Common myeloid progenitor, CD34-positive (primary cell): ENCODE measurements around the gene GAP43.

Experiments used
- CTCF ChIA-PET: fragments of 350-600 bp; sonication (Branson Sonifier 250); formaldehyde crosslinking; loops from one replicate; lab custom pipeline; 2021; ENCODE audit warnings: antibody characterized with exemption; lab: Charles Lee
- POLR2A ChIA-PET: fragments of 350-600 bp; sonication (Branson Sonifier 250); formaldehyde crosslinking; loops from one replicate; lab custom pipeline; 2021; ENCODE audit warnings: antibody characterized with exemption; lab: Charles Lee
- DNase-seq, 3 donors: peaks; one replicate each; pipeline versions ENCODE4 v3.0.0 to v3.0.0-alpha.2; 2013
- H3K27ac ChIP-seq, 2 experiments: 1 replicate in 1 of 2; 2 replicates in 1 of 2; pipeline ENCODE4 v1.7.0; 2013; ENCODE audit warnings: inconsistent platforms in 2 of 2, low read length in 2 of 2, mild to moderate bottlenecking in 2 of 2, low read depth in 1 of 2, moderate library complexity in 1 of 2; ENCODE audit not compliant: severe bottlenecking in 2 of 2, insufficient read depth in 1 of 2, poor library complexity in 1 of 2
- H3K27me3 ChIP-seq, 5 experiments: replicated peaks in 2 of 5; 1 replicate in 3 of 5; 2 replicates in 2 of 5; pipeline versions ENCODE4 v1.6.1 to v1.7.0; 2013; ENCODE audit warnings: low read length in 4 of 5, mild to moderate bottlenecking in 2 of 5, moderate library complexity in 2 of 5, inconsistent platforms in 1 of 5; ENCODE audit not compliant: insufficient read depth in 5 of 5, control insufficient read depth in 4 of 5
- H3K36me3 ChIP-seq, 4 experiments: 1 replicate in 2 of 4; 2 replicates in 2 of 4; pipeline versions ENCODE4 v1.6.1 to v1.7.0; 2013; ENCODE audit warnings: low read length in 3 of 4, control low read depth in 1 of 4, mild to moderate bottlenecking in 1 of 4; ENCODE audit not compliant: control insufficient read depth in 4 of 4, insufficient read depth in 4 of 4
- H3K4me1 ChIP-seq, 4 experiments: 1 replicate in 3 of 4; 2 replicates in 1 of 4; pipeline versions ENCODE4 v1.6.1 to v1.7.1; 2013; ENCODE audit warnings: low read length in 3 of 4, mild to moderate bottlenecking in 3 of 4, control low read depth in 1 of 4, inconsistent platforms in 1 of 4, moderate library complexity in 1 of 4; ENCODE audit not compliant: control insufficient read depth in 4 of 4, insufficient read depth in 4 of 4; ENCODE audit errors: control extremely low read depth in 1 of 4
- H3K4me3 ChIP-seq, 7 experiments: 1 replicate in 4 of 7; 2 replicates in 3 of 7; pipeline versions ENCODE4 v1.5.1 to v1.7.0; 2013; ENCODE audit warnings: mild to moderate bottlenecking in 7 of 7, low read length in 6 of 7, moderate library complexity in 6 of 7, inconsistent platforms in 2 of 7, low read depth in 2 of 7, control low read depth in 1 of 7; ENCODE audit not compliant: insufficient read depth in 4 of 7, control insufficient read depth in 1 of 7; ENCODE audit errors: extremely low read depth in 1 of 7
- H3K9me3 ChIP-seq, 5 experiments: 1 replicate in 4 of 5; 2 replicates in 1 of 5; pipeline versions ENCODE4 v1.6.1 to v1.7.1; 2013; ENCODE audit warnings: low read length in 4 of 5, mild to moderate bottlenecking in 2 of 5, inconsistent platforms in 1 of 5, low read depth in 1 of 5, moderate library complexity in 1 of 5; ENCODE audit not compliant: control insufficient read depth in 4 of 5, insufficient read depth in 2 of 5; ENCODE audit errors: control extremely low read depth in 1 of 5
- WGBS: methylation state at CpG from one replicate; pipeline ENCODE4 v1.1.5; 2013; ENCODE audit not compliant: insufficient coverage; 5-methylcytosine and 5-hydroxymethylcytosine counted together

The GAP43 gene

GRCh38 chr3:115683305-115683704 is 60.0 kb downstream of the GAP43 start:
- ChIA-PET CTCF (interaction anchor here (0.7 to 1.4 kb wide), 2 partner anchors 8 to 130 kb away, joined by 3 read pairs; no protein-coding TSS in a partner anchor), POLR2A (no interaction called here)

GRCh38 chr3:115683773-115684172 is 60.5 kb downstream of the GAP43 start:
- Histone ChIP-seq H3K9me3 (no peaks in the 10 kb centered on the region), H3K27ac (no peak overlapping the region), H3K4me3 (no peak overlapping the region), H3K36me3 (no peaks in the 10 kb centered on the region), H3K27me3 (peaks cover 6 to 71% (median 41%) of the 10 kb centered on the region in 5 experiments), H3K4me1 (no peaks in the 10 kb centered on the region)
- WGBS, result no CpG with 5 or more reads among the region's 3 CpGs
- CTCF ChIA-PET, result no interaction called here
- DNase-seq, result no peak
- POLR2A ChIA-PET, result no interaction called here

More at GRCh38 chr3:115683305-115683704, 60.0 kb downstream of the GAP43 start:
- Histone ChIP-seq H3K27me3 (peaks cover 6 to 70% (median 43%) of the 10 kb centered on the region in 5 experiments), H3K36me3 (no peaks in the 10 kb centered on the region), H3K4me3 (no peak overlapping the region), H3K9me3 (no peaks in the 10 kb centered on the region), H3K27ac (no peak overlapping the region), H3K4me1 (no peaks in the 10 kb centered on the region)
- 100% methylated on average over 1 of the region's 1 CpG for WGBS
- no peak for DNase-seq

GRCh38 chr3:115685097-115685496 is 61.8 kb downstream of the GAP43 start:
- Histone ChIP-seq H3K27me3 (peaks cover 0 to 68% (median 31%) of the 10 kb centered on the region in 5 experiments), H3K4me1 (no peaks in the 10 kb centered on the region), H3K36me3 (no peaks in the 10 kb centered on the region), H3K4me3 (no peak overlapping the region), H3K9me3 (no peaks in the 10 kb centered on the region), H3K27ac (no peak overlapping the region)
- DNase-seq, result no peak
- ChIA-PET POLR2A (no interaction called here), CTCF (no interaction called here)

GRCh38 chr3:115687721-115688120 is 64.4 kb downstream of the GAP43 start:
- CTCF ChIA-PET, result interaction anchor here (1.0 to 2.1 kb wide), 3 partner anchors 16 to 470 kb away, joined by 4 to 14 read pairs (median 5); no protein-coding TSS in a partner anchor
- Histone ChIP-seq H3K4me3 (no peak overlapping the region), H3K36me3 (no peaks in the 10 kb centered on the region), H3K27ac (no peak overlapping the region), H3K9me3 (no peaks in the 10 kb centered on the region), H3K27me3 (peaks cover 0 to 52% (median 26%) of the 10 kb centered on the region in 5 experiments), H3K4me1 (no peaks in the 10 kb centered on the region)
- POLR2A ChIA-PET, result no interaction called here
- WGBS, result no CpG with 5 or more reads among the region's 6 CpGs
- no peak for DNase-seq

- ChIA-PET POLR2A (no interaction called here), CTCF (interaction anchor here (1.0 to 2.1 kb wide), 4 partner anchors 16 to 597 kb away, joined by 3 to 14 read pairs (median 4); no protein-coding TSS in a partner anchor)
- Histone ChIP-seq H3K9me3 (no peaks in the 10 kb centered on the region), H3K4me1 (no peaks in the 10 kb centered on the region), H3K27ac (no peak overlapping the region), H3K36me3 (no peaks in the 10 kb centered on the region), H3K4me3 (no peak overlapping the region), H3K27me3 (peaks cover 0 to 47% (median 26%) of the 10 kb centered on the region in 5 experiments)
- 98% methylated on average over 7 of the region's 7 CpGs for WGBS
- DNase-seq, result no peak
These were observed 65.1 kb downstream of the GAP43 start for GRCh38 chr3:115688418-115688817.

GRCh38 chr3:115689928-115690327 is 66.6 kb downstream of the GAP43 start:
- DNase-seq, result no peak
- CTCF ChIA-PET, result interaction anchor here (0.6 kb wide), 1 partner anchor 716 kb away, joined by 3 read pairs; no protein-coding TSS in a partner anchor
- Histone ChIP-seq H3K4me3 (no peak overlapping the region), H3K27me3 (peaks cover 0 to 35% (median 17%) of the 10 kb centered on the region in 5 experiments), H3K27ac (no peak overlapping the region), H3K9me3 (no peaks in the 10 kb centered on the region), H3K36me3 (no peaks in the 10 kb centered on the region), H3K4me1 (no peaks in the 10 kb centered on the region)
- POLR2A ChIA-PET, result no interaction called here
- 95% methylated on average over 3 of the region's 5 CpGs for WGBS

GRCh38 chr3:115691964-115692363 is 68.7 kb downstream of the GAP43 start:
- H3K27ac ChIP-seq, result no peak overlapping the region
- ChIA-PET CTCF (interaction anchor here (0.8 to 2.1 kb wide), 7 partner anchors 9 to 598 kb away, joined by 3 to 11 read pairs (median 3); no protein-coding TSS in a partner anchor), POLR2A (no interaction called here)
- H3K36me3 ChIP-seq, result no peaks in the 10 kb centered on the region
- WGBS, result 67% methylated on average over 1 of the region's 4 CpGs
- DNase-seq, result no peak
- H3K27me3 ChIP-seq, result peaks cover 0 to 20% (median 5%) of the 10 kb centered on the region in 5 experiments
- H3K4me1 ChIP-seq, result no peaks in the 10 kb centered on the region
- no peaks in the 10 kb centered on the region for H3K9me3 ChIP-seq
- H3K4me3 ChIP-seq, result no peak overlapping the region
